NCI-H1048 (cell line): ENCODE results near the gene ROBO4.

ENCODE experiments used
- DNase-seq: peaks from one replicate; lab custom pipeline; 2025; lab: John Stamatoyannopoulos, UW

Gene ROBO4

GRCh38 chr11:124897674-124898262, at the start of gene ROBO4:
ROBO4 (minus strand) TSS chr11:124897865; CDS start chr11:124897795, 70 bp downstream.
- no peak for DNase-seq

DNA sequence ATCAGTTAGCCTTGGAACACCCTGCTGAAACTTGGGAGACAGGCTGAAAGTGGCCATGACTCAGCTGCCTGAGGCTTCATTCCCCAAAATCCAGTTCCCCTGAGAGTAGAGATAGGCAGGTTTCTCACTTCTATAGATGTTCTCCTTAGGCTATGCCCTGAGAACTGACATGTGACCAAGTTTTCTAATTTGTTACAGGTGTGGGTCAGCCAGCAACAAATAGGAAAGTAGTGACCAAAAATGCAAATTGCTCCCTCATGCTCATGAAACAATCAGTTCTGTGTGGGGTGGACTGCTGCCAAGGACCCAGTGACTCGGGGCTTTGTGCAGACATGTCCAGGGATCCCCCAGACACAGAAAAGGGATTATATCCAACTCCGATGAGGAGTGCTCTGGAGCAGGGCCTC, 49.1 kb upstream of the ROBO4 start:
- no peak for DNase-seq

DNA sequence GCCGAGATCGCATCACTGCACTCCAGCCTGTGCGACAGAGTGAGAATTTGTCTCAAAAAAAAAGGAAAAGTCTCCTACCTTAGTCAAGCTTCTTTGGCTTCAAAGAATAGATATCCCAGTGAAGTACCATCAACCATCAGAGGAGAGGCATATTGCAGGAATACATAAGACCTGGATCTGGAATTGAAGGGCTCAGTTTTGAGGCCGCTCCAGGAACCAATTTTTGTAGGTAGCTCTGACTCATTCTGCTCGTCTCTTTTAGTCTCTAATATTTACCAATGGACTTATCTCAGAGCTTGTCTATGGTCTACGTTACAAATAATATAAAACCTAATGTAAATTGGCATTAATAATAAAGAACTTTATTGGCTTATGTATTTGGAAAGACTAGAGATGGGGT, 48.2 kb upstream of the ROBO4 start:
- no peak for DNase-seq

DNA sequence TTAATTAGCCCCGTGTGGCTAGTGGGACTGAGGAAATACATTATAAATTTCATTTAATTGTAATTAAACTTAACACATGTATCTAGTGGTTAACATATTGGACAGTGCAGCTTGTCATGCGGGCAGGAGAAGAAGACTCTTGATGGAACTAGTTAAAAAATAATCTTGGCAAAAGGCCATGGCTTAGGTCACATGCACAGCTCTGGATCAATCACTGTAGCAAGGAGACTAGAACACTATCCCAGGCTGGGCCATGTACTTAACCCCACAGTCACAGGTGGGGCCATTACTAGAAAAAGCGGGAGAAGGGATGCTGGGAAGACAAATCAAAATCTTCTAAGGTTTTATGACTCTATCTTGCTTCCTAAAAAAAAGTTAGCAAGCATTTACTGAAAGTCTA, 46.9 kb upstream of the ROBO4 start:
- no peak for DNase-seq

- no peak for DNase-seq
These were observed 46.1 kb upstream of the ROBO4 start for GRCh38 chr11:124943741-124944140.

- DNase-seq, result no peak
These were observed 45.6 kb upstream of the ROBO4 start for GRCh38 chr11:124943254-124943616.

DNA sequence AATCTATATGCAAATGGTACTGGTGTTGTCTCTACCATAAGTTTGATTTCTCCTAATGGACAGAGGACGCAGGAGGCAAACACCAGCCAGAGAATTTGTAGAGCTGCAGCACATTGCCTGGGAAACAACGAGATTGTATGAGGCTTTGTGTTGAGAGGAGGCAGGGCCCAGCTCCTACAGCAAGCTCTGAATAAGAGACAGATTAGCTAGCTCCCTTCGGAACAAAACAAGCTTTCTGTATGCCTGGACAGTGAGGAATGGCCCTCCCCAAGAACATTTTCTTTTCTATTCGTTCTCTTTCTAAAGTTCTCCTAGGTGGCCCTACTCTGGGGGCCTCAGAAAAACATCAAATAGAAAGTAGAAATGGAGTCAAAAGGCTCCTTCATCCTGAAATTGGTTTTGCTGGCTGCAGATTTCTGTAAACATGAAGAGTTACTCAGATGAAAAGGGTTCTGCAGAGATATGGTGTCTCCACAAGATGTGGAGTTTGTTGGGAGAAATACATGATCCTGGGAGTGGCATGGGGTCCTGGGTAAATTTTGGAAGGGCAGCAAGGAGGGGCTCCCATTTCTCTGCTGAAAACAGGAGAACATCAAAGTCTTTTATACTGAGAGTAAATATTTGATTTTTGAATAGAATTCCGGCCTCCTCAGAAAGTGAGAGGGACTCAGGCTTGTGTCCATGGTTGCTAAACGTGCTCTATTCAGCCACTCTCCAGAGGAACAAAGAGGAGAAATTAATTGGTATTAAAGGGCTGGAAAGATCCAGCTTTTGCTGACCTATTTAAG, 45.0 kb upstream of the ROBO4 start:
- DNase-seq, result no peak

GRCh38 chr11:124941703-124942102, 44.0 kb upstream of the ROBO4 start:
- no peak for DNase-seq

DNA sequence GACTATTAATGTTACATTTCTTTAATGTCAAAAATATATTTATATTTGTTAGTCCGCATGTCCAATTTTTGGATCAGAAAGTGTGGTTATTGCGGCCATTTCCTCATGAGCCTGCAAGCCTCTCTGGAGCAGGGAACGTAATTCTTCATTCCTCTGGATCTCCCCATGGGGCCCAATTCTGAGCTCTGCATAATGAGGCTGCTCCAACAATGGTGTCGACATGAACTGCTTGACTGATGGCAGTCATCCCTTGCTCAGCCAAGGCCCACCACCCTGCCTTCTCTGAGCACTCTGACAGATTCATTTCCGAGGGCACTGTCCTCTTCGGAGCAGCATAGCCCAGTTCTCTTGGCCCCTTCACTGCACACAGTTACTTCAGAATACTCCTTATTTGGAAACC, 41.3 kb upstream of the ROBO4 start:
- no peak for DNase-seq

GRCh38 chr11:124938206-124938765, 40.6 kb upstream of the ROBO4 start:
- DNase-seq, result no peak

- no peak for DNase-seq
These were observed 39.8 kb upstream of the ROBO4 start for GRCh38 chr11:124937336-124937935.

- no peak for DNase-seq
These were observed 38.2 kb upstream of the ROBO4 start, which contains the start of gene HEPACAM for GRCh38 chr11:124935548-124936514. HEPACAM (minus strand) TSS chr11:124936047; CDS start chr11:124936006, 41 bp downstream.

- DNase-seq, result no peak
These were observed 37.3 kb upstream of the ROBO4 start for GRCh38 chr11:124934862-124935547.

DNA sequence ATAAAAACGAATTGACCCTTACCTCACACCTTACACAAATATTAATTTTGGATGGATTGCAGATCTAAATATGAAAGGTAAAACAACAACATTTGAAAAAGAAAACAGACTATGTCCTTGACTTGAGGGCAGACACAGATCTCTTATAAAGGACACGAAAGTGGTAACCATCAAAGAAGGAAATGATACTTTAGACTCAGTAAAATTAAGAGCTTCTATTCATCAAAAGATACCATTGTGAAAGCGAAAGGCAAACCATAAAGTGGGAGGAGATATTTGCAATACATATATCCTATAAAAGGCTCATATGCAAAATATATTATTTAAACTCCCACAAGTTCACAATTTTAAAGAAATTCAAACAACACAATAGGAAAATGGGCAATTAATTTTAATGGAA, 33.1 kb upstream of the ROBO4 start:
- no peak for DNase-seq

DNA sequence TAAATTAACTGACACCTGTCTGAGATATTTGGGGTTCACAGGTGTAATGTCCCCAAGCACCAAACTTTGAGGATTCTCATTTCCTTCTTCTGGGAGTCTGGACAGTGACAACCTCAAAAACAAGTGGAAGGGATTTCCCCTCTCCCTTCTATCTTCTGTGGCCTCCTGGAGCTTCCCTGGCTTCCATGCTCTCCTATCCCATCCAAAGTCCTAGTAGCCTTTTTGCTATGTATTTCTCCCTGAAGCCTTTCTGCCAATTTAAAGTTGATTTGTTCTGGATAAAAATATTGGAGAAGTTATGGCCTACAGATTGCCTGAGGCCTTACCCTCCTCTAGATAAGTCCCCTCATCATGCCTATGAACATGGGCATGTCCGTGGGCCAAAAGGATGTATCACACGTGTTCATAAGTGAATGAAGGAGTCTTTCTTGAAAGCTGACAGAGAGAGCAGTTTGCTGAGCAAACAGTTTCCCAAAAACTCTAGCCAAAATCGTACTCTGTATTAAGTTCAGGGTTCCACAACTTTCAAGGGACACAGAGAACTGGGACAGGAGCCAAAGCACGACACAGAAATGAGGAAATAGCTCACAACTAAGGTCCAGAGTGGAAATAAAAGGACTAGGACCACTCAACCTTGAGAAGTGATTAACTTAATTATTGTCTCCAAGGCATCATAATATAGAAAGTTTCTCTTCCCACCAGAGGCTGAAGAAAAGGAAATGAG, 31.4 kb upstream of the ROBO4 start:
- DNase-seq, result no peak

- no peak for DNase-seq
These were observed 25.6 kb upstream of the ROBO4 start for GRCh38 chr11:124923296-124923695.

- DNase-seq, result no peak
These were observed 25.2 kb upstream of the ROBO4 start for GRCh38 chr11:124922831-124923230.

- no peak for DNase-seq
These were observed 23.4 kb upstream of the ROBO4 start for GRCh38 chr11:124920870-124921609.

- no peak for DNase-seq
These were observed 22.7 kb upstream of the ROBO4 start for GRCh38 chr11:124920356-124920755.

GRCh38 chr11:124919898-124920297, 22.2 kb upstream of the ROBO4 start:
- no peak for DNase-seq
